HG03159 (cell line): ENCODE results near the gene VPS13D.
"Not testable (repeated sequence)": the region's sequence is repeated elsewhere in the genome, so short reads cannot be mapped to it uniquely, and the experiment has no call there.

Experiments
- ATAC-seq: cut with Tn5 transposase; IDR thresholded peaks from one replicate; pipeline ENCODE4 v1.9.1; 2021; ENCODE audit warnings: mild to moderate bottlenecking, moderate library complexity; ENCODE audit not compliant: unreplicated experiment

Gene VPS13D

GRCh38 chr1:12284486-12284885 is 54.7 kb downstream of the VPS13D start:
- ATAC-seq, result no peak

DNA sequence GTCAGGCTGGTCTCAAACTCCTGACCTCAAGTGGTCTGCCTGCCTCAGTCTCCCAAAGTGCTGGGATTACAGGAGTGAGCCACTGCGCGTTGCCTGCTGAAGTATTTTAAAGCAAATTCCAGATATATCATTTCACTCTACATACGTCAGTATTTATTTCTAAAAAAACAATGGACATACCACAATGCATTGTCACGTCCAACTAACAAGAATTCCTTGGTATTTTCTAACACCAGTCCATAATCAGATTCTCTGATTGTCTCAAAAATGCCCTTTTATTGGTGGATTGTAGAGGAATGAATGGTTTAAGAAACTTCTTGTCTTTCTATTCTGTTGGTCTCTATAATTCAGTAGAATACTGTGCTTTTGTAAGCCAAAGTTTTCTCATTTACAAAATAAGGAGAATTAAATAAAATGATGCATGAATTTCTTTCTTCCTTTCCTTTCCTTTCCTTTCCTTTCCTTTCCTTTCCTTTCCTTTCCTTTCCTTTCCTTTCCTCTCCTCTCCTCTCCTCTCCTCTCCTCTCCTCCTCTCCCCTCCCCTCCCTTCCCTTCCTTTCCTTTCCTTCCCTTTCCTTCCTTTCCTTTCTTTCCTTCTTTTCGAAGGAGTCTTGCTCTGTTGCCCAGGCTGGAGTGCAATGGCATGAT is 55.8 kb downstream of the VPS13D start:
- ATAC-seq, result no peak

GRCh38 chr1:12287869-12288268 is 58.0 kb downstream of the VPS13D start:
- ATAC-seq, result no peak

- ATAC-seq, result no peak
Measured at GRCh38 chr1:12290828-12291227, 61.0 kb downstream of the VPS13D start.

- ATAC-seq, result no peak
Measured at GRCh38 chr1:12293416-12293815, 63.6 kb downstream of the VPS13D start.

- ATAC-seq, result no peak
Measured at GRCh38 chr1:12294076-12294475, 64.2 kb downstream of the VPS13D start.

- no peak for ATAC-seq
Measured at GRCh38 chr1:12296016-12296415, 66.2 kb downstream of the VPS13D start.

DNA sequence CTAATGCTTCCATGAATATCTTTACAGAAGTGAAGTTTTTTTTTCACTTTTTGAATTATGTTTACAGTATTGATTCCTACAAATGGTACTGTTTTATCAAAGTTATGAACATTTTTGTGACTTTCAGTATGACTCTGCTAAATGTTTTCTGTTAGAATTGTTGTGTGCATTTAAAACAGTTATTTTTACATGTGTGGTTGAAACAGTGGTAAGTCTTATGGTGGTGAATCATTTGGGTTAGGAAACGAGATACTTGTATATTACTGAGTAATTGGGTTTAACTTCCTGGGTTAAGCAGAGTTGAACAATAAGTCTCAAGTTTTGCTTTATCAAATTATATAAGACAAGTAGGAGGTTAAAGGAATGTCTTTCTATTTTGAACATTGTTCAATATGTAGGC is 66.8 kb downstream of the VPS13D start:
- no peak for ATAC-seq

- no peak for ATAC-seq
Measured at GRCh38 chr1:12300706-12301105, 70.9 kb downstream of the VPS13D start.

- no peak for ATAC-seq
Measured at GRCh38 chr1:12301518-12302237, 71.8 kb downstream of the VPS13D start.

DNA sequence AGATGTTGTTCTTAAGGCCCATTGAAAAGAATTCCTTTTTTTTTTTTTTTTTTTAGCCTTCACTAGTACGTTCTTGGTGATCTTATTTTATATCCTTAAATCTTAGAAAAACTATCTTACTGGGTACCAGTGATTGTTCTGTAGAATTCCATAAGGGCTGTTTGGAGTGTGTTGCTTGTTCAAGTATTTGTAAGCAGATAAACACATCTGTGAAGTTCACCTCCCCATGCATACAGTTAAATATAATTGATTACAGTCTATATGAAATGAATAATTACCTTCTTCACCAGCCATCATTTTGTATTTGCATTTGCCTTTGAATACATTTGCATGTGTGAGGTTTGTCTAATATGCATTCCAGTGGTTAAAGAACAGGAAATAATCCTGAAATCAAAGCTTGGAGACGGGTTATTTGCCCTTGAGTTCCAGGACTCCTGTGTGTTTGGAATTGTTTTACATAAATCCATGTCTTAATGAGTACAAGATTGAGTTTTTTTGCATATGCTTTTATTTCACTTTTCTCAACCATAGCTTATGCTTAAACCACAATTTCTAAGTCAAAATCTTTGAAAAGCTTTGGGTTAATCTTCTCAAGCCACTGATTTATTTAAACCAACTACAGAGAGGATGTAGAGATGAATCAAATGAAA is 73.1 kb downstream of the VPS13D start:
- ATAC-seq, result no peak

- ATAC-seq, result no peak
Measured at GRCh38 chr1:12305377-12305776, 75.5 kb downstream of the VPS13D start.

DNA sequence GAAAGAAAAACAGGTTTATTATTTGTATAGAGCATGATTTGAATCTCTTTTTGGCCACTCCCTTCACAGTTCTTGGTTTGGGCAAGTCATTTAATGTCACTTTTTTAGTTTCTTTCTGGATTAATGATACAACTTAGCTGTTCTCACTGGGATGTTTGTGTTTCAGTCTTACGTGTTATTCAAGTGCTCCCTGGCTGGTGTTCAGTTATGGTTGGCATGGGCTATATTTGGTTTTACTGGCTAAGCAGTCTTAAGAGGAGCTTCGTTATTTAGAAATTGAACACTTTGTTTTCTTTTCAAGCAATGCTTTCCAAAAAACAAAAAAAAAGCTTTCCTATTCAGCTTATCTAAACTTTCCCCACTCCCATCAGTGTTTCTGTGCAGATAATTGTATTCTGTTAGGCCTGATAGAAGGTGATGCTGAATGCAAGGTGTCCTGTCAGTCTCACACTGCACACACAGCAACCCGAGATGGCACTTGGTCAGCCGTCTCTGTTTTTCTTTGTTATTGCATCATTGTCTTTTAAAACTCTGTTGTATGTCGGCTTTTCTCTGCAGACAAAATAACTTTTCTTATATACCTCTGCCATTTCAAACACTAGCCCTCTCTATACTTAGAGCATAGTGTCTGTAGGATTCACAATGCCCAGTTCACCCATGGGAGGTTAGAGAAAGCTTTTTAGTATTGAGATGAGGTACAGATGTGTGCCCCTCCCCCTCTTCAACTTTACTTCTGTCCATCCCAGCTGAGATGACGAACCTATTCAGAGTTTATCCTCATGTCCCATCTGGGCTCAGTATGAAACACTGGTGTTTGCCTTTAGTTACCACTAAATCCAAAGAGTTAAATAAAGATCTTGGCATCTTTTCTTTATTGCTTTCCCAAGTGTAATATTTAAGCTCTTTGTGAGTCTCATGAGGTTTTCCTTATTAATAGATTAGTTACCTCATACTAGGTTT is 80.2 kb downstream of the VPS13D start:
- ATAC-seq, result no peak

DNA sequence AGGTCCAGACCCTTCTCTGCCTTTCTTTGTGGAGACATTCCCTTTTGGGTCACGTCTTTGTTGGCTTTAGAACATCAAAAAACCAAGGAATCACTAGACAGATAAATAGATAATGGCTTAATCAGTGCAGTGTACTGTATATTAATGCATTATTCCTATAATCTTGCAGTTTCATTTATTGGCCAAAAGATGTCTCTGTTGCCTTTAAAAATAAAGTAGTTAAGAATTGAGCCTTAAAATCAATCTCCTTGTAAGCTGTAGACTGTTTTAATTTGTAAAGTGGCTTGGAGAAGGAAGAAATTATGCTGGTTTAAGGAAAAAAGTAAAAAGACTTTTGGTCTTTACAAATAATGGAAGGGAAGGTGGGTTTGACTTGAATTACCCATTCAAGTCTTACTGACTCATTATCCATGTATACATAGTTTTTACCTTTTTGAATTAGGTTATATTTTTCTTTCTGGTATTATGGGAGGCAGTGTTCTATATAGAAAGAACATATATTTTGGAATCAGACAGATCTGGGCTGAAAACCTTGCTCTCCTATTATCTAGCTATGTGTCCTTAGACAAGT is 84.6 kb downstream of the VPS13D start:
- ATAC-seq, result no peak

DNA sequence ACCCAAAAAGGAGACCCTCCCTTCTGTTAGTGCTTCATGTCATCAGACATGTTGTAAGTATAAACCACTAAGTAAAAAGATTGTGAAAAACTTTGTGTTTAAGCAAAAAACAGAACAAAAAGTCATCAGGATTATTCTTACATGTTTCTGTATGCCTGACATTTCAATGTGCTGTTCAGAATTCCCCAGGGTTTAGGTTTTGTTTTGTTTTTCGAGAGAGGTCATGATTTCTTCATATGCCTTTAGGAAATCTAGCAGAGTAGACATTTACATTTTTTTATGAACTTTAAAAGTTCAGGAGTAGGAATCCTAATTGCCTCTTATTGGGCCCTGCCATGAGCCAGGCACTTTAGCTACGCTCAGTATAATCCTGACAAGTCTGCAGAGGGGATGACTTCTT is 85.3 kb downstream of the VPS13D start:
- ATAC-seq, result no peak

DNA sequence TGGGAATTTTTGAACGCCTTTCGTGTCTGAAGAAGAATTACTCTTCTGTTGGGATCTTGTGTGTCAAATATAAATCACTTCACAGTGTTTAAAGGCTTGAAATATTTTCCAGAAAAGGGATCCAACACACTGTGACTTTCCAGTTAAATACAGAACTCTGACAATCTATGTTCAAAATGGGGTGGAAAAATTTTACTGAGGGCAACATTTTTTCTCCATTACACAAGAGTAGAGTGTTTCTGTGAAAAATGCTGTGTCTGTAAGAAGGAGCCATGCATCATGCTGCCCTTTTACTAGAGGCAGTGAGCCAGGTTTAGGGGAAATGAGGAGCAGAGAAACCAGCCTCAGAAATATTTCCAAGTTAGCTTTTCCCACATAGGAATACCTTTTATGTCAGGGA is 86.5 kb downstream of the VPS13D start:
- ATAC-seq, result no peak

GRCh38 chr1:12320486-12320885 is 90.7 kb downstream of the VPS13D start:
- ATAC-seq, result no peak

GRCh38 chr1:12324423-12324822 is 94.6 kb downstream of the VPS13D start:
- ATAC-seq, result no peak

DNA sequence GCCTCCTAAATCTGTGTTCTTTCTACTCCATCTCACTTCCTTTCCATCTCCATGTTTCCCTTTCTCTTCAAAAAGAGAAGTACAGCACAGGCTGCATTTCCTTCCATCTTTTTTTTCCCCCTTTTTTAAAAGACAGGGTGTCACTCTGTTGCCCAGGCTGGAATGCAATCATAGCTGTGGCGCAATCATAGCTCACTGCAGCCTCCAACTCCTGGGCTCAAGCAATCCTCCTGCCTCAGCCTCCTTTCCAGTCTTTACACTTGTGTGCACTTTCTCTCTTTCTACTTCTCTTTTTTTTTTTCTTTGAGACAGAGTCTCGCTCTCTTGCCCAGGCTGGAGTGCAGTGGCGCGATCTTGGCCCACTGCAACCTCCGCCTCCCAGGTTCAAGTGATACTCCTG is 95.1 kb downstream of the VPS13D start:
- not testable (repeated sequence) for ATAC-seq

GRCh38 chr1:12326986-12327385 is 97.2 kb downstream of the VPS13D start:
- ATAC-seq, result no peak

GRCh38 chr1:12327566-12327965 is 97.7 kb downstream of the VPS13D start:
- no peak for ATAC-seq
